Keratinocyte (primary cell): ENCODE measurements around the gene PIP4P1. TPM values are rescaled to one million over a fixed set of nuclear protein-coding genes. Genes with fewer than 3 reads are reported as not detected.

Source experiments
- DNase-seq: peaks from one replicate; pipeline ENCODE4 v3.0.0-alpha.2; 2011; ENCODE audit warnings: low read depth, missing footprints, low spot score
- FAIRE-seq: peaks from 2 replicates; lab custom pipeline; 2011; peaks lifted over from hg19 to GRCh38; lab: Jason Lieb, UNC
- H2AFZ ChIP-seq: 2 replicates; pipeline ENCODE4 v1.6.0; 2012; ENCODE audit warnings: low read length, control low read depth, inconsistent platforms; ENCODE audit not compliant: control insufficient read depth
- H3K27ac ChIP-seq: 2 replicates; pipeline ENCODE4 v1.5.1; 2011; ENCODE audit warnings: low read length; ENCODE audit not compliant: control insufficient read depth, insufficient read depth
- H3K27me3 ChIP-seq: 3 replicates; pipeline ENCODE4 v1.6.0; 2011; ENCODE audit warnings: low read length; ENCODE audit not compliant: control insufficient read depth, insufficient read depth; ENCODE audit errors: extremely low read depth
- H3K36me3 ChIP-seq, 2 experiments: 2 replicates in 1 of 2; 3 replicates in 1 of 2; pipeline ENCODE4 v1.5.1; 2011; ENCODE audit warnings: low read length in 2 of 2, mild to moderate bottlenecking in 1 of 2; ENCODE audit not compliant: control insufficient read depth in 2 of 2, insufficient read depth in 2 of 2; ENCODE audit errors: extremely low read depth in 1 of 2
- H3K4me1 ChIP-seq: 3 replicates; pipeline ENCODE4 v1.5.1; 2011; ENCODE audit warnings: low read length; ENCODE audit not compliant: control insufficient read depth, insufficient read depth; ENCODE audit errors: extremely low read depth
- H3K4me2 ChIP-seq: 3 replicates; pipeline ENCODE4 v1.6.0; 2011; ENCODE audit warnings: low read depth, low read length; ENCODE audit not compliant: control insufficient read depth, insufficient read depth; ENCODE audit errors: extremely low read depth
- H3K4me3 ChIP-seq, 3 experiments: fragments of 200-600 bp in 1 of 3; sonication (generic) in 1 of 3; 2 replicates in 2 of 3; 3 replicates in 1 of 3; pipeline ENCODE4 v1.5.1; 2011 to 2016; ENCODE audit warnings: low read length in 3 of 3, mild to moderate bottlenecking in 3 of 3, control low read depth in 2 of 3, inconsistent platforms in 1 of 3, low read depth in 1 of 3, mixed read lengths in 1 of 3, mixed run types in 1 of 3, moderate library complexity in 1 of 3; ENCODE audit not compliant: control insufficient read depth in 2 of 3, insufficient read depth in 2 of 3; ENCODE audit errors: extremely low read depth in 1 of 3
- H3K79me2 ChIP-seq: 2 replicates; pipeline ENCODE4 v1.6.0; 2012; ENCODE audit warnings: low read length; ENCODE audit not compliant: control insufficient read depth, insufficient read depth
- H3K9ac ChIP-seq: 3 replicates; pipeline ENCODE4 v1.6.0; 2011; ENCODE audit warnings: low read length; ENCODE audit not compliant: control insufficient read depth, insufficient read depth; ENCODE audit errors: extremely low read depth
- H3K9me1 ChIP-seq: 3 replicates; pipeline ENCODE4 v1.6.0; 2011; ENCODE audit warnings: low read length; ENCODE audit not compliant: control insufficient read depth, insufficient read depth; ENCODE audit errors: extremely low read depth
- H3K9me3 ChIP-seq: 2 replicates; pipeline ENCODE4 v1.5.1; 2012; ENCODE audit warnings: low read depth, low read length; ENCODE audit not compliant: control insufficient read depth
- H4K20me1 ChIP-seq: 3 replicates; pipeline ENCODE4 v1.6.0; 2011; ENCODE audit warnings: low read length; ENCODE audit not compliant: control insufficient read depth, insufficient read depth; ENCODE audit errors: extremely low read depth
- CTCF ChIP-seq, 3 experiments: IDR thresholded peaks in 1 of 3; conservative IDR thresholded peaks in 1 of 3; optimal IDR thresholded peaks in 1 of 3; 2 replicates in 2 of 3; 3 replicates in 1 of 3; pipeline versions ENCODE3 to v1.5.1; 2011; ENCODE audit warnings: low read length in 3 of 3, mild to moderate bottlenecking in 3 of 3, moderate library complexity in 2 of 3, control low read depth in 1 of 3, inconsistent platforms in 1 of 3; ENCODE audit not compliant: insufficient read depth in 2 of 3; ENCODE audit errors: extremely low read depth in 1 of 3
- EZH2 ChIP-seq: IDR thresholded peaks from one replicate; pipeline ENCODE4 v1.6.1; 2012; ENCODE audit warnings: inconsistent platforms, mild to moderate bottlenecking, low read length, moderate library complexity
- dilution Hi-C: fragments of 300-500 bp; cut with MboI; formaldehyde crosslinking; loops from one replicate; pipeline ENCODE4 v1.7.0; 2020; ENCODE audit warnings: low sequenced_read_pairs; ENCODE audit not compliant: extremely low pct_ligation_motif_present
- polyA plus RNA-seq, 5 experiments: library from polyadenylated mRNA; depleted of rRNA in 3 of 5; stranded (reverse) in 3 of 5; stranded (forward) in 1 of 5; unstranded in 1 of 5; fragments of >200 nt; gene quantifications; 1 replicate in 1 of 5; 2 replicates in 3 of 5; 3 replicates in 1 of 5; pipeline versions ENCODE4 v1.2.1 to v1.2.3, GENCODE V29; 2011 to 2012; ENCODE audit warnings: missing spikeins in 2 of 5, low read depth in 1 of 5, low replicate concordance in 1 of 5

PIP4P1 gene
- polyA plus RNA-seq, 1 donor (not counting 4 experiments of a cell fraction or from before 2014, with no cell fraction given) = 35.6 TPM

GRCh38 chr14:20492486-20492885 is 31.3 kb upstream of the PIP4P1 start:
- Histone ChIP-seq H3K4me3 (no peak overlapping the region), H3K9ac (no peak overlapping the region), H3K4me2 (no peak overlapping the region), H3K9me3 (no peaks in the 10 kb centered on the region), H3K4me1 (peaks cover 26% of the 10 kb centered on the region), H3K9me1 (no peaks in the 10 kb centered on the region), H3K79me2 (no peaks in the 10 kb centered on the region), H4K20me1 (no peaks in the 10 kb centered on the region), H3K27me3 (no peaks in the 10 kb centered on the region), H3K27ac (no peak overlapping the region), H2AFZ (no peak overlapping the region), H3K36me3 (no peaks in the 10 kb centered on the region)
- no peak for TF ChIP-seq CTCF (optimal IDR thresholded peaks at IDR 0.05 in 1 of 3, IDR thresholded peaks at IDR 0.05 in 1 of 3, conservative IDR thresholded peaks at IDR 0.05 in 1 of 3; ENCODE audit: extremely low read depth in 1 of 3, insufficient read depth in 2 of 3, low read length in 3 of 3)
- no peak for TF ChIP-seq EZH2
- no peak for DNase-seq
- dilution Hi-C loops = no loop called here
- no peak for FAIRE-seq

GRCh38 chr14:20490563-20490962 is 29.3 kb upstream of the PIP4P1 start:
- Histone ChIP-seq H3K4me3 (no peak overlapping the region), H4K20me1 (no peaks in the 10 kb centered on the region), H3K9me1 (no peaks in the 10 kb centered on the region), H3K27ac (no peak overlapping the region), H3K36me3 (no peaks in the 10 kb centered on the region), H3K79me2 (no peaks in the 10 kb centered on the region), H3K4me1 (peaks cover 21% of the 10 kb centered on the region), H3K4me2 (no peak overlapping the region), H3K9me3 (no peaks in the 10 kb centered on the region), H2AFZ (no peak overlapping the region), H3K9ac (no peak overlapping the region), H3K27me3 (no peaks in the 10 kb centered on the region)
- no peak for FAIRE-seq
- dilution Hi-C loops = no loop called here
- no peak for TF ChIP-seq CTCF (optimal IDR thresholded peaks at IDR 0.05 in 1 of 3, IDR thresholded peaks at IDR 0.05 in 1 of 3, conservative IDR thresholded peaks at IDR 0.05 in 1 of 3; ENCODE audit: extremely low read depth in 1 of 3, insufficient read depth in 2 of 3, low read length in 3 of 3)
- no peak for TF ChIP-seq EZH2
- no peak for DNase-seq
